ENCODE data around the gene CARD18. TPM values are rescaled to one million over a fixed set of nuclear protein-coding genes. Genes with fewer than 3 reads are reported as not detected.

Gene CARD18
- total RNA-seq, 1 experiment from 2014 or later = not detected

Other genes starting within 250 kb of the CARD18 start
- gene CASP12, start 241.3 kb downstream of the CARD18 start, total RNA-seq (2014; rRNA removed; shearing (Covaris generic); ENCODE audit: low replicate concordance) = not detected in 2 replicates
- 23.4 and 44.7 TPM in 2 replicates for gene CASP4, start 171.2 kb downstream of the CARD18 start, total RNA-seq (2014; rRNA removed; shearing (Covaris generic); ENCODE audit: low replicate concordance)
- gene CASP5, start 116.6 kb downstream of the CARD18 start, total RNA-seq (2014; rRNA removed; shearing (Covaris generic); ENCODE audit: low replicate concordance) = not detected in 2 replicates
- gene CASP1, start 104.6 kb downstream of the CARD18 start, total RNA-seq (2014; rRNA removed; shearing (Covaris generic); ENCODE audit: low replicate concordance) = 3.9 and 8.0 TPM in 2 replicates
- gene CARD16, start 94.4 kb downstream of the CARD18 start, total RNA-seq (2014; rRNA removed; shearing (Covaris generic); ENCODE audit: low replicate concordance) = 16.4 and 18.0 TPM in 2 replicates